ENCODE results near the gene PCDHGA9.
"Not testable (repeated sequence)": the region's sequence is repeated elsewhere in the genome, so short reads cannot be mapped to it uniquely, and the experiment has no call there.

GRCh38 chr5:141375444-141376155 lies 27.0 kb upstream of the PCDHGA9 start:
- not testable (repeated sequence) for TF ChIP-seq CTCF, EZH2phosphoT487 (IDR thresholded peaks at IDR 0.05; ENCODE audit: low read length)
